CD4-positive, alpha-beta T cell treated with Interleukin-10 for 1 hour (primary cell): Measurements from ENCODE around the gene DYNC2H1.

Experiments
- DNase-seq: peaks from one replicate; pipeline ENCODE4 v3.0.0-alpha.2; 2020

Gene DYNC2H1, protein sequence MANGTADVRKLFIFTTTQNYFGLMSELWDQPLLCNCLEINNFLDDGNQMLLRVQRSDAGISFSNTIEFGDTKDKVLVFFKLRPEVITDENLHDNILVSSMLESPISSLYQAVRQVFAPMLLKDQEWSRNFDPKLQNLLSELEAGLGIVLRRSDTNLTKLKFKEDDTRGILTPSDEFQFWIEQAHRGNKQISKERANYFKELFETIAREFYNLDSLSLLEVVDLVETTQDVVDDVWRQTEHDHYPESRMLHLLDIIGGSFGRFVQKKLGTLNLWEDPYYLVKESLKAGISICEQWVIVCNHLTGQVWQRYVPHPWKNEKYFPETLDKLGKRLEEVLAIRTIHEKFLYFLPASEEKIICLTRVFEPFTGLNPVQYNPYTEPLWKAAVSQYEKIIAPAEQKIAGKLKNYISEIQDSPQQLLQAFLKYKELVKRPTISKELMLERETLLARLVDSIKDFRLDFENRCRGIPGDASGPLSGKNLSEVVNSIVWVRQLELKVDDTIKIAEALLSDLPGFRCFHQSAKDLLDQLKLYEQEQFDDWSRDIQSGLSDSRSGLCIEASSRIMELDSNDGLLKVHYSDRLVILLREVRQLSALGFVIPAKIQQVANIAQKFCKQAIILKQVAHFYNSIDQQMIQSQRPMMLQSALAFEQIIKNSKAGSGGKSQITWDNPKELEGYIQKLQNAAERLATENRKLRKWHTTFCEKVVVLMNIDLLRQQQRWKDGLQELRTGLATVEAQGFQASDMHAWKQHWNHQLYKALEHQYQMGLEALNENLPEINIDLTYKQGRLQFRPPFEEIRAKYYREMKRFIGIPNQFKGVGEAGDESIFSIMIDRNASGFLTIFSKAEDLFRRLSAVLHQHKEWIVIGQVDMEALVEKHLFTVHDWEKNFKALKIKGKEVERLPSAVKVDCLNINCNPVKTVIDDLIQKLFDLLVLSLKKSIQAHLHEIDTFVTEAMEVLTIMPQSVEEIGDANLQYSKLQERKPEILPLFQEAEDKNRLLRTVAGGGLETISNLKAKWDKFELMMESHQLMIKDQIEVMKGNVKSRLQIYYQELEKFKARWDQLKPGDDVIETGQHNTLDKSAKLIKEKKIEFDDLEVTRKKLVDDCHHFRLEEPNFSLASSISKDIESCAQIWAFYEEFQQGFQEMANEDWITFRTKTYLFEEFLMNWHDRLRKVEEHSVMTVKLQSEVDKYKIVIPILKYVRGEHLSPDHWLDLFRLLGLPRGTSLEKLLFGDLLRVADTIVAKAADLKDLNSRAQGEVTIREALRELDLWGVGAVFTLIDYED (N-terminal part only)

DNA sequence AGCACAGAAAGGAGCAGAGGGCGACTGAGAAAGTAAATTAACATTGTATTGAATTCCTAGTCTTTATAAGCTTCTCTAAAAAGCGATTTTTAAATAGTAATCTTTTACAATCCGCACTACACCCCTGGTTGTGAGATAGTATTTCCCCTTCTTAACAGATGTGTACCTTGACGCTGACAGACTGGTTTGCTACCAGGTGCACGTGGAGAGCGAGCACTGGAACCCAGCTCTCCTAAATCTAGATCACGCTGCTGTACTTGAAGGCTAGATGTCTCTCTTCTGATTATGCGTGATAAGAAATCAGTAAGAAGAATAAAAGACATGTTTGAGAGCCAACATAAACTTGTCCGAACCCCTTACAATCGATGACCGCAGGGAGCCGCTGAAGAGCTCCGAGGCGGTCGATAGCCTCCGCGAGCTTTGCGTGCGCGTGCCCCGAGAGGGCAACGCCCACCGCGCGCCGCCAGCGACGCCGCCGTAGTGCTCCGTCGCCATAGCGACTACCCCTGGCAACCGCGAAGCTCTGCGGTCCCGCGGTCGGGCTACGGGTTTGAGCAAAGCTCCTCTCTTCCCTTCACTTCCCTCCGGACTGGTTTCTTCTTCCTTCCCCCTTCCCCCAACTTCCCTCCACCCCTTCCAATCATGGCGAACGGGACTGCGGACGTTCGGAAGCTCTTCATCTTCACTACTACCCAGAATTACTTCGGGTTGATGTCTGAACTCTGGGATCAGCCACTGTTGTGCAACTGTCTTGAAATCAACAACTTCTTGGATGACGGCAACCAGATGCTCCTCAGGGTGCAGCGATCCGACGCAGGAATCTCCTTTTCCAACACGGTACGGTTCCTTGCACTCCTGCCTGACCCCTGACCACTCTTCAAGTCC lies at the start of gene DYNC2H1:
DYNC2H1 (plus strand) TSS at position 494 of the 885 bp plus-strand sequence; CDS start at position 643, 149 bp downstream.
- DNase-seq, result peak; percentile 89

DNA sequence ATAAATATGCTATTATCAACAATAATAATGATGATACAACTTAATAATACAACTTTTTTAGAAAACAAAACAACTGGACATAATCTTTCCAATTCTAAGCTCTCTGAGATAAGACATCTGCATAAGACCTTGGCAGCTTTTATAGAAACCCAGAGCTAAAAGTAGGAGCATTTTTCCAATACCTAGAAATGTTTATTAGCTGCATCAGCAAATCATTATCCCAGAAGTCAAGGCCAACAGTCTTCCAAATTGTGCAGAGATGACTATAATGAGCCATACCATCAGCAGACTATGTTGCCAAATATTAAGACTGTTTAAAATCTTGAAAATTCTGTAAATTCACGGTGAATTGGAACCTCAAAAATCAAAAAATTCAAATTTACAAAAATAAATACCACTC lies 47.6 kb upstream of the DYNC2H1 start:
- no peak for DNase-seq

DNA sequence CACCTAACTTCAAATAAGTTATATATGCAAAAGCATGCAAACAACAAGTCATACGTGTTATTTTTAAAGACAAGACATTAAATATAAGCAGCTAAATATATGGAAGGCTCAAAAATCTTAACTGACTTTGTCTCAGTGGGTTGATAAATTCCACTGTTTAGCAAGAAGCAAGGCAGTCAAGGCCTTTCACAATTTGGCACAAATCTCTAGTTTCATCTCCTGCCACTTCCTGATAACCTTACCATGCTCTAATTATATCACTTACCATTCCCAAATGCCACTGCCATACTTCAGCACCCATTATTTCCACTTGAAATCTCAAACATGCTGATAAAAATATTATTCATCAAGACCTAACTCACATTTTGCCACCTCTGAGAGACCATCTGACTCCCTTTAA lies 42.1 kb upstream of the DYNC2H1 start:
- no peak for DNase-seq

DNA sequence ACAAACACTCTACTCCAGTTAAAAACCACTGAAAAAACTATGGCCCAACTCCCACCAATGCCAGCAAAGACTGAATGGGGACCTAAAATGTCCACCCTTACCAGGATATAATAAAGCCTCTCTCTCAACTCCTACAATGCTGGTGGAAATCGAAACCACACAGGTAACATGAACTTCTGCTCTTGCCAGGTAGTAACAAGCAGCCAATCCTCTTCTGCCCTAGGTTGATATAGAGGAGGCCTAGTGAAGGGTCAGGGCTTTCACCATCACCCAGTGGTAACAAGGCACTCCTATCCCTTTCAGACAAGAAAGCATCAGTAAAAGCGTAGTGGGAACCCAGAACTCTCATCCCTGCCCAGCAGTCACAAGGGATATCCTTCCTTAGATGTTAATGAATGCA lies 39.9 kb upstream of the DYNC2H1 start:
- DNase-seq, result peak; percentile 17

DNA sequence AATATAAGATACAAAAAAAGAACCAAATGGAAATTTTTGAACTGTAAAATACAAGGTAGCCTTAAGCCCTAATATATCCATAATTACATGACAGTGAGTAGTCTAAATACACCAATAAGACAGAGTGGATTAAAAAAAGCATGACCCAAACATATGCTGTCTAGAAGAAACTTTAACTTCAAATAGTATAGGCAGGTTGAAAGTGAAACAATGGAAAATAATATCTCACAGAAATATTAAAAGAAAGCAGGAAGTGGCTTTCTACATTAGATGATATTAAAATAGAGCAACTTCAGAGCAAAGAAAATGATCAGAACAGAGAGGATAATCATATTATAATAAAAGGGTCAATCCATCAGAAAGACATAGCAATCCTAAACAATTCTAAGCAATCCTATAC lies 39.1 kb upstream of the DYNC2H1 start:
- DNase-seq, result peak; percentile 18

DNA sequence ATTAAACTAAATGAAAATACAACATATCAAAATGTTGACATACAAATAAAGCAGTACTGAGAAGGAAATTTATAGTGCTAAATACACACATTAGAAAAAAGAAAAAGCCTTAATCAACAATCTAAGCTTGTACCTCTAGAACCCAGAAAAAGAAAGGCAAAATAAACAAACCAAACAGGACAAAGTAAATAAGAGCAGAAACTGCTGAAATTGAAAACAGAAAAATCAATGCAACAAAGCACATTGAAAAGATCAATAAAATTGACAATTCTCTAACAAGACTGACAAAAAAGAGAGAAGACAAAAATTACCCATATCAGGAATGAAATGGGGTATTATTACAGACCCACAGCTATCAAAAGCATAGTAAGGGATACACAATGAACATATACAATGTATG lies 38.2 kb upstream of the DYNC2H1 start:
- DNase-seq, result no peak

DNA sequence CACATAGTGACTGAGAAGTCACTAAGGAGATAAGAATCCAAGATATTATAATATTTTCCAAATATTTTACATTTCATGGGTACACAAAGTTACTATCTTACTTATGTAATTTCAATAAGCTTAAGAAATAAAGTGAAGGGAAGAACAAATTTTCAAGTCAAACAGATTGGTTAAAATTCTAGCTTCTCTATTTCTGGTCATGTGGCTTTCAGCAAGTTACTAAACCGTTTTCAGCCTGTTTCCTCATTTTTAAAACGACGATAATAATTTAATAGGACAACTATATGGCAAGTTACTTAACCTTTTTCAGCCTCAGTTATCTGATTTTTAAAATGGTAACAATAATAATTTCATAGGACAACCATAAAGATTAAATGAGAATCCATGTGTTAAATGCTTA lies 32.9 kb upstream of the DYNC2H1 start:
- DNase-seq, result no peak

DNA sequence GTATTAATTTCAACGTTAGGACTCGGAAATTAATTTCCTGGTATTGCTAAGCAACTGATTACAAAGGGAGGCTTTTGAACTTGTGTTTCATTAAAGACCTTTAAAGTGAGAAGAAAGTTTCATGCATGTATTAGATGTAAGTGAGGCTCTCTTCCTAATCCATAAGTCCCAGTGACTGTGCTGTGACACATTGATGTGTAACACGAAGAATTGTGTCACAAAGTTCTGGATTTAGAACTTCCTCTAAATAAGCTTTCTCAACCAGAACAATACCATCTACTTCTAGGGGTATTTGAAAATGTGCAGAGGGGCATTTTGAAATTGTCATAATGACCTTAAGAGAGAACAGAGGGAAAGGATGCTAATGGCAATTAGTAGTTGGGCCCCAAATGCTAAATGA lies 31.7 kb upstream of the DYNC2H1 start:
- no peak for DNase-seq

DNA sequence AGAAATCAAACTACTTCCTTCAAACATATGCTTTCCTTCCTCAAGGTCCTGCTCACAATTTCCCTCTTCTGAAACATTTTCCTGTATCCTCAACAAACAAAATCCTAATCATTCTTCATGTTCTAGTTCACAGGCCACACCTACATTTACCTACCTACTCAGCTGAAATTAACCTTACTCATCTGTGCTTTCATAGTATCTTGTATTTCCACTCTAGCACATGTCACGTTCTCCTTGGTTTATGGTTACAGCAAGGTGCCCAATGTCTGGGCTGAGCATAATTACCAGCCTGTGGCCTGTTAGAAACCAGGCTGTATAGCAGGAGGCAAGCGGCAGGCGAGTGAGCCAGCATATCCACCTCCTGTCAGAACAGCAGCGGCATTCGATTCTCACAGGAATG lies 30.5 kb upstream of the DYNC2H1 start:
- no peak for DNase-seq

DNA sequence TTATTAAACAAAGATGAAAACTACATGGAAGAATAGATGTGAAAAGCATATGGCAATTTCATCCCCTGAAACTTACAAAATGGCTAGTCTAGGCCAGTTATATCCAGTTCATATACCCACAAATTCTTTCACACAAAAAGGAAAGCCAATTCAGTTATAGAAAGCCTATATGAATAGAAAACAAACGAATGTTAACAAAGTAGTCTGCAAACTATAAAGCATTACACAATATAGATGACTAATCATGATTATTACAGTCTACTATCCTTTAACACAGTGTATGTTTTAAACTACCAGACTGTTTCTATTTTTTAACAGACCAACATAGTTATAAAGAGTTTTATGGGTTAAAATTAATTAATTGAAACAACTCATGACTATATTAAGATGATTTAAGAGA lies 29.4 kb upstream of the DYNC2H1 start:
- DNase-seq, result no peak

DNA sequence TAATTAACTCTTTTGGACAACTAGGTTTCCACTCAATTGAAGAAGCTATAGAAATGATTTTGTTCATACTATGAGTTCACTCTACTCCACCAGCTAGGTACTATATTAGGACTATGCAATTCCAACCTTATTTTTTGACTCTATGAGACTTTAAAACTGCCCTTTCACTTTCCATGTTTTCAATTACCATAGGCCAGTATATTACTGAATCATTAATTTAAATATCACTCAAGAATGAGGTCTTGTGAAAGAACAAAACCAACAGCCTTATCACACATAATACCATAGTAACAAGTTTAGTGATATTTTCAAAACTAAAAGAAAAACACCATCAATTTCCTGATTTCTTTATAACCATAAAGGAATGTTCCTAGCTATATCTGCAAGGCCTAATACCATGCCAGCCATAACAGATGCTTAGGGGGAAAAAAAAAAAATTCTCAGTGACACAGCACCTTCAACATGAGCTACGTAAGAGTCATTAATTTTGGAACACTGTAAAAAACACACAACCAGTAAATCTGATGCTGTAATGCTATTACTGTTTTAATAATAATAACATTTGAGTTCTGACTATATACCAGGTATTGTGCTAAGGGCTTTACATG lies 23.4 kb upstream of the DYNC2H1 start:
- no peak for DNase-seq

DNA sequence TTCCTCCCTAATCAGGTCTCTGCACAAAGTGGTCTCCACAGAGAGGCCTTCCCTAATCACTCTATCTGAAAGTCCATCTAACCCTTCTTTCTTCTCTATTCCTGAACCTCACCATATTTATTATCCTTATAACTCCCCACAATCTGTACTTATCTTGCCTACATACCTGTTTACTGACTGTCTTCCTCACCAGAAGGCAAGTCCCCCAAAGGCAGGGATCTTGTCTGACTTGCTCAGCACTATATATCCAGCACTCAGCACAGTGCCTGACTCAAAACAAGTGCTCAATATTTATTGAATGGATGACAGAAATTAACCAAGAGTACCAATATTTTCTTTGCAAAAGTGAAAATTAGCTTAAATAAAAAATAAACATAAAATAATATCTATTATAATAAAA lies 22.8 kb upstream of the DYNC2H1 start:
- DNase-seq, result no peak

DNA sequence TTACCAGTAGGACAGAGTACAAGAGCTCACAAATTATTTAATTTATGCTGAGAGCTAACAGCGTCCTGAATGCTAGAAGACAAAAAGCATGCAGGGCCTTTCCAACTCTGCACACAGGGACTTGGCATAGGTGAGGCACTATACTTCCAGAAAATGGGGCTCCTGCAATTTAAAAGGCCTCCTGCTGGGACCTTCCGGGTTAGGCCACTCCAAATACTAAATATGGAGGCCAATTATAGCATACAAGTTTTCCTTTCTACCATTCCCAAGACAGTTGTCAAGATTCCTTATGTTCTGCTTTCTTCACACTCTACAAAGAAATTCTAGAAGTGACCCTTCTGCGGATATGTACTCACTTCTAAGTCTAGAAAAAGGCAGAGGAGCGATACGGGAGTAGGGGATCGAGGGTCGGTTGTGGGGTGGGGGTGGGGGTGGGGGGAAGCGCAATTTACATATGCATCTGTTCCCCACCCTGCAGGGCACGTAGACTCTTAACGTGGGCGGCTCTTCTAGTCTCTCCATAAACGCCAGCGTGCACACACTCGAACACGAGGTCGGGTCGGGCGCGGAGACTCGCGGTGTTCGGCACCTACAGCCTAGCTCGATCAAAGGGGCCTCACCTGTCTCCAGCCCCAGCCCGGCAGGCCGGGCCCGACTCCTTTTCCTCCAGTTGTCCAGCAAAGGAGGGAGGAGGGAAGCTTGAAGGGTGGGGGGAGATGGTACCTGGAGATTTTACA lies 18.0 kb upstream of the DYNC2H1 start:
- peak; percentile 42 for DNase-seq

DNA sequence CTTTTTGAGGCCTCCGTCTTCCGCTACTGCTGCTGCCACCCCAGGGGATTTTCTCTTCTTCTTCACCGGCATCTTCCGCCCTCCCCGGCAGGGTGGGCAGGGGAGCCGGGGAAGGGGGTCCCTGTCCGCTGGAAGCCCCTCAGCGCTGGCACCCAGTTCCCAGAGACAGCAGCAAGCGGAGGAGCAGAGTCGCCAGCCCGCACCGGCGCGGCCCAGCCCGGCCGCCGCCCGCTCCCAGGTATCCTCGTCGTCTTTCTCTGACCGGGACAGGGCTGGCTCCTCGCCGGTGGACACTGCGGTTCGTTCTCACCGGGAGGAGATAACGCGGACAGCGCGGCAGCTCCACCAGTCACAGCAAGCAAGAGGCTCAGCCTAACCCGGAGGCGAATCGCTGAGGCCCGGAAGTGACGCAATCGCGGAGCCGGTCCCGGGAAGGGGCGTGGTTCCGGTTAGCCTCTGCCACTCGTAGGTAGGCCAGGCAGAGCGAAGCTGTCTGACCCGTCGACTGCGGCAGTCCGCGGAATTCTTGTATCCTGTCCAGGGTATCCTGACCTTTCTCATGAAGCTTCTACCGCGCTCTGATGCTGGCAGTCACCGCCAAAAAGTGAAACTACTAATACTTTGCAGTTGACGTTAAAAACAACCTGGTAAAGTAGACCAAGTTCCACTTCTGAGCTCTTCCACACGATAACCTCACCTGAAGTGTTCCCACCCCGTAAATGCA lies 17.3 kb upstream of the DYNC2H1 start, which contains the start of gene DCUN1D5:
DCUN1D5 (minus strand) TSS at position 360 of the 724 bp plus-strand sequence; CDS start at position 72, 288 bp downstream.
- peak; percentile 95 for DNase-seq

DNA sequence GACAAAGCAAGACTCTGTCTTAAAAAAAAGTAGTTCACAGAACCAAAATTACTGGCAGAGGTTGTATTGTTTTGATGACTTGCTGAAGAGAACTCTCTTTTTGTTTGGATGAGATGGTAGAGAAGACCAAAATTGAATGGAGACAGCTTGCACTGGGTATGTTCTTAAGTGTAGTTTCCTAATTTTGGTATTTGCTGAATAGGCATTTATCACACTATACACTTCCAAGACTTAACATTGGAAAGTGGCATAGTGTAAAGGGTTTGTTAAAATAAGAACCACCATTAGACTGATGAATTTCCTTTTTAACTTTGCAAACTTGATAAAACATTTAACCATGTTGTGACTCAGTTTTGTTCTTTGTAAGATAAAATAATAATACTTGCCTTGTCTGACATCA lies 11.9 kb upstream of the DYNC2H1 start:
- DNase-seq, result no peak

DNA sequence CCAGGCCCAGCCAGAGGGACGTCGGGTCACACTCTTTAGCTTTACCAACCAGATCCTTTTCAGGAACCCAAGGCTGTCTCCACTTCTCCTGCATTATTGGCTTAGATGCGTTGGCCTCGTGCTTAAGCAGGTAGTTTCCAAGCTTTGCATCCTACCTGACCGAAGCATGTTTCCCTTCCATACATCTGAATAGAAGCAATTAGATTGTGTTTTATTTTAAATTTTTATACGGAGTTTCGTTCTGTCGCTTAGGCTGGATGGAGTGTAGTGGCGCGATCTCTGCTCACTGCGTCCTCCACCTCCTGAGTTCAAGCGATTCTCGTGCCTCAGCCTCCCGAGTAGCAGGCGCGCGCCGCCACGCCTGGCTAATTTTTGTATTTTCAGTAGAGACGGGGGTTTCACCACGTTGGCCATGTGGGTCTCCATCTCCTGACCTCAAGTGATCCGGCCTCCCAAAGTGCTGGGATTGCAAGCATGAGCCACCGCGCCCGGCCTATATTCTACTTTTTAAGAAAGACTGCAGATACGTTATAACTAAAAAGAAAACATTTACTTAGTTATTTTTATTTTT lies 677 bp downstream of the DYNC2H1 start:
- DNase-seq, result no peak

DNA sequence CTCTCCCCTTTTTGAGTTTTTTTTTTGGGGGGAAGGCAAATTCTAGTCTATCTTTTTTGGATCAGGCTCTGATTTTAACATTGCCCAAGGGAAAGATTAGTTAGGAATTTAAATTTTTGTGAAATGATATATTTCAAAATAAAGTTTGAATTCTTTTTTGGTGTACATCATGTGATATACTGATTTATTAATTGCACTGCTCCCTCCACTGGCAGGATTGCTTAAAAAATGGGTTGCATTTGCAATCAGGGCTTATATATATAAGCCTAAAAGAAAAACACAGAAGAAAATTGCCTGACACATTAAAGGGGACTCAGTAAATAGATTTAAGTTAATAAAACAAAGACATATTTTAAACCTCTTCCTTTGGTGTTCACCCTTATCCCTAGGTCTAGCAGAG lies 1.2 kb downstream of the DYNC2H1 start:
- peak; percentile 13 for DNase-seq

DNA sequence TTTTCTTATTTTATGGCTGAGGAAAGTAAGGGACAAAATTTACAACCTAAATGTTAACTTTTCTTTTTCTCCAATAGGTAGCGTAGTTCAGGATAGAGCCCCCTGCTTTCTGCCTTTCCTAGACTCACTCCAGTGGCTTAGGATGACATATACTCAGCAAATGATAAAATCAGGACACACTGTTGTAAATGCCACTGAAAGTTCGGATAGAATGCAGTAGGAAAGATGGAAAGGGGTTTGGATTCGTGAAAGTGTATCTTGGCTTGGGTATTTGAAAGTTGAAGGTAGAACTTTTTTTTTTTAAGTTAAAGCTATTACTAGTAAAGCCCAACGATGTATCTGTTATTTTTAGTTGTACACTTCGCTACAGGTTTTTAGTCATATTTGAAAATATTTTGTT lies 2.2 kb downstream of the DYNC2H1 start:
- DNase-seq, result no peak

DNA sequence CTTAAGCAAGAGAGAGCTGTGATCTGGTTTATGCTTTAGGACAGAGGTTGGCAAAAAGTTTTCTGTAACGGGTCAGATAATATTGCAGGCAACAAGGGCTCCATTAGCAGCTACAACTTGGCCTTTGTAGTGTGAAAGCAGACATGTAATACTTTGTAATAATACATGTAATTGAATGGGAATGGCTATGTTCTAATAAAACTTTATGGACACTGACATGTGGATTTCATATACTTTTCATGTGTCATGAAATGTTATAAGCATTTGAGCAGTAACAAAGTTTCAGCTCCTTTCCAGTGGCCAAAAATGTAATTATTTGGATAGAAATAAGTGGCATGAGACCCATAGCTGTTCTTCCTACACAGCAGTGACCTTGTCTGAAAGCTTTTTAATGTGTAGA lies 3.1 kb downstream of the DYNC2H1 start:
- DNase-seq, result no peak

DNA sequence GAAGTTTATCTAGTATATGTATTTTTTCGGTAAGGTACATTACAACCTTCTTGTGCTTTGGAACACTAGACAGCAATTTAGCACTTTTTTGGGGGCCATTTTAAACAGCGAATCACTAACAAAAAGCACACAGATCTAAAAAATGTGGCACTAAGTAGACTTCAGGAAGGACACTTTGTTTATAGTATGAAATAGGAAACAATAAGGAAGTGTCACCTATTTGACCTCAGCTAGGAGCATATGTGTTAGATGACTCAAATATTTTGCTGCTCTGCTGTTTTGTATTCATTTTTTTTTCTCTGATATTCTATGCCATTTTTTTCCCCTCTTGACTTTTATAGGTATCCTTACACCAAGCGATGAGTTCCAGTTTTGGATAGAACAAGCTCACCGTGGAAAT lies 5.6 kb downstream of the DYNC2H1 start:
- DNase-seq, result no peak
